GM18909 (cell line): ENCODE measurements around the gene EXOC7.

Experiments
- ATAC-seq: cut with Tn5 transposase; IDR thresholded peaks from one replicate; pipeline ENCODE4 v1.9.1; 2021; ENCODE audit warnings: mild to moderate bottlenecking; ENCODE audit not compliant: unreplicated experiment, poor library complexity

EXOC7 gene, protein sequence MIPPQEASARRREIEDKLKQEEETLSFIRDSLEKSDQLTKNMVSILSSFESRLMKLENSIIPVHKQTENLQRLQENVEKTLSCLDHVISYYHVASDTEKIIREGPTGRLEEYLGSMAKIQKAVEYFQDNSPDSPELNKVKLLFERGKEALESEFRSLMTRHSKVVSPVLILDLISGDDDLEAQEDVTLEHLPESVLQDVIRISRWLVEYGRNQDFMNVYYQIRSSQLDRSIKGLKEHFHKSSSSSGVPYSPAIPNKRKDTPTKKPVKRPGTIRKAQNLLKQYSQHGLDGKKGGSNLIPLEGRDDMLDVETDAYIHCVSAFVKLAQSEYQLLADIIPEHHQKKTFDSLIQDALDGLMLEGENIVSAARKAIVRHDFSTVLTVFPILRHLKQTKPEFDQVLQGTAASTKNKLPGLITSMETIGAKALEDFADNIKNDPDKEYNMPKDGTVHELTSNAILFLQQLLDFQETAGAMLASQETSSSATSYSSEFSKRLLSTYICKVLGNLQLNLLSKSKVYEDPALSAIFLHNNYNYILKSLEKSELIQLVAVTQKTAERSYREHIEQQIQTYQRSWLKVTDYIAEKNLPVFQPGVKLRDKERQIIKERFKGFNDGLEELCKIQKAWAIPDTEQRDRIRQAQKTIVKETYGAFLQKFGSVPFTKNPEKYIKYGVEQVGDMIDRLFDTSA

DNA sequence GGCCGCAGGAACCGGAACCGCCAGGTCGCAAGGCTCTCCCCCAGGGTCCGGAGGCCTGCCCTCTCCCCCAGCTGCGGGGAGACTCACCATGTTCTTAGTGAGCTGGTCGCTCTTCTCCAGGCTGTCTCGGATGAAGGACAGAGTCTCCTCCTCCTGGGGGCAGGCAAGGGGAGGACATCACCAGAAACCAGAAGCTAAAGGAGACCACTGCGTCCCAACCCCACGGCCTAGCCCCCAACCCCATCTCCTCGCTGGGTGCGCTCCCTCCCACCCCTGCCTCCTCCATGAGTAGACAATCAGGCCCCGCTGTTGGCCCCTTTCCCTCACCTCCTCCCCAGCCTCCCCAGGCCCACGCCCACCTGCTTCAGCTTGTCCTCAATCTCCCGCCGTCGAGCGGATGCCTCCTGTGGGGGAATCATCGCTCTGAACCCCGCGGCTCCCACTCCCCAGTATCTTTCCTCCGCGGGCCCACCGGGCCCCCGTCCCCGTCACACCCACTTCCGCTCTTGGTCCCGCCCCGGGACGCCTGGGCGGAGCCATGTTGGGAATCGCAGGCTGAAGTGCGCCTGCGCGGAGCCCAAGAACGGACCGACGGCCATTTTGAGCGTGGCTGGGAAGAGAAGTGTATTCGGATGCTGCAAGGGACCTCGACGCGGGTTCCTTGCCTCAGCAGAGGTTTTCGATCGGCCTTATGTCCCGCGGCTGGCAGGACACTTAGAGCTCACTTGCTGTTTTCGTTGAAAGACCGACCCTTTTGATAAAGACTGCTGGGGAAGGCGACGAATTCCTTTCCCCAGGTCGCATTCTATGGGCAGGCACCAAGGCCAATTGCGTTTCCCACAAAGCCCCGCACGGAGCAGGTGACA lies at the start of gene EXOC7:
Gene EXOC7 (minus strand): TSS at position 514 of the 866 bp plus-strand sequence. CDS start 95 bp downstream, at position 419.
- peak; percentile 89 for ATAC-seq

DNA sequence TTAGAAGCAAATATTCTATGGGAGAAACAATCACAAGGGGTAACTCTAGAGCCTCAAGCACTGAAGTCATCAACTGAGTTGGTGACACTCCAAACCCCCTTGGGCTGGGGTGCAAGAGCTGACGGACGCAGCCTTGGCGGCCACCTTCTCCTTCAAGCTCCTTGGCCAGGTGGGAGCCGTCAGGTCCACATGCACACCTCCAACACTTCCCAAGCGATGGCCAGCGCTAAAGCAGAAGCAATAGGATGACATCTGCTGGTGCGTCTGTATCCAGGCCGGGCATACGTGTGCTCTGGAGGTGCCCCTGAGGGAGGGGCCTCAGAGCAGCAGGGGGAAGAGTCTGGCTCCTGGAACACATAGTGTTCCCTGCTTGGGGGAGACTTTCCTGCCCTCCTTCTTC lies 49.6 kb upstream of the EXOC7 start:
- no peak for ATAC-seq

DNA sequence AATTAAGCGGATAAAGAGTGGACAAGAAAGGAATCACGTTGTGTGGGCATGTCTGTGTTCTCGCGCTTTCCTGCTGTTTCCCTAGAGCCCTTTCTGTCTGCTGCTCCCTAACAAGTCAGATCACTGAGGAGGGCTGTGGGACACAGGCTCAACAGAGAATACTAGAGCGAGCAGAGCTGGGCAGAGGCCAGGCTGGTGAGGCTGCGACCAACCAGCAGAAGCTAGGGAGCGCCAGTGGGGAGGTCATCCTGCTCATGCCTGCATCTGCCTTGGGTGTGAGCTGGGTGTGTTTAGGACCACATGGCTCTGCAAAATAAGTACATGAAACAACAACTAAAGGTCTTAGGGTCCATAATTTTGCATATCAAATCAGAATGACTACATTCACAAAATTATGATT lies 49.0 kb upstream of the EXOC7 start:
- no peak for ATAC-seq

DNA sequence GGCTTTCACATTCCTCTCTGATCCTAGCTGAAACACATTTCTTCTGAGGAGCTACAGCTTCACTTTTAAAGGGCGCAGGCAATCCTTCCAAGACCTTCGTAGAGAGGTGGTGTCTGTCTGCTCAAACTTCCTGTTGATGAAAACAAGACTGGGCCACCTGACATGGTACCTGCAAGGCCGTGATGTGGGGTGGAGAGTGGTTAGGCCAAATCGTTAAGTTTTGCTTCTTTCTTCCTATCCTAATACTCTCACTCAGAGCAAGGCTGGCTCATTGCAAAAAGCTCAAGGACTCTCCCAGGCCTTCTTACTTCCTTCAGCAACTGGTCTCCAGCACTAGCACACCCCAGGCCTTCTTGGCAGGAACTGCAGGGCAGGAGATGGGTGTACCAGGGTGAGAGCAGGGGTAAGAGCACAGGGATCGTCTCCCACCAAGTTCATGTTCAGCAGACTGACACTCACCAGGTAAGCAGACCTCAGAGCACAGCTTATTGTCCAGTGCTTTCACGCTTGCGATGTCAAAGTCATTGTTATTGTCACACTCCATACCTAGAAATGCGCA lies 48.4 kb upstream of the EXOC7 start:
- ATAC-seq = no peak

DNA sequence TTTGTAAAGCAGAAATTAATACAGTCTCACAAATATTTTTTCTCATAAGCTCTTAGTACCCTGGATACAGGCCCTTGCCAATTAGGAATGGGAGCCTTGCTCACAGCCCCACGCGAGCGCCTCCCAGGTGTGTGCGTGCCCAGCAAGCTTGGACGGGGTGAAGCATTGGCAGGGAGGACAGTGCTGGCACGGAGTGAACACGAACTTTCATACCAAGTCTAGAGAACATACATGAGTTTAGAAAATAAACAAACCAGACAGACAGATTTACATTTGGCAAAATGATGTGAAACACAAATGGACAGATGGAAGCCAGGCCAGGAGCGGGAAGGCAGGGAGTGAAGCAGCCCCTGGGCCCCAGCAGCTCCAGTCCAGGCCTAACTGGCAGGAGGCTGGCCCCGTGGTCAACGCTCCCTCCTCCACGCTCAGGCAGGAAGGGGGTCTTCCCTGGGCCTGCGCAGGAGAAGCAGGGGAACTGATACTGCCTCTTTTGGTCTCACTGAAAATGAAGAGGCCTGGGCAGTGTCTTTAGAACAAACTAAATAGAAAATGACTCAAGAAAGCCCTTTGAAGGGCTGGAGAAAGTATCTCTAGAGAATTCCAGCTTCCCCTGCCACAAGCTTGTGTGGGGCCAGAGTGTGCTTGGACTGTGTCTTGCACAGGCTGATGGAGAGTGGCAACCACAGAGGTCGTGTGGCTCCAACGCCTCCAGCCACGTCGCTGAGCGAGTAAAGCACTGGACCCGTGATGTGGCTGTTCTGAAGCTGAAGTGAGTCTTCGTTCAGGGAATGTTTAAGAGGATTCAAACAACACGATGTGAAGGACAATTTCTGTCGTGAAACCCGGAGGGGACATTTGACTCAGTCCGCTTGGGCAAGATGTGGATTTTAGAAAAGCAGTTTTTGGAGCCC lies 47.4 kb upstream of the EXOC7 start:
- no peak for ATAC-seq

DNA sequence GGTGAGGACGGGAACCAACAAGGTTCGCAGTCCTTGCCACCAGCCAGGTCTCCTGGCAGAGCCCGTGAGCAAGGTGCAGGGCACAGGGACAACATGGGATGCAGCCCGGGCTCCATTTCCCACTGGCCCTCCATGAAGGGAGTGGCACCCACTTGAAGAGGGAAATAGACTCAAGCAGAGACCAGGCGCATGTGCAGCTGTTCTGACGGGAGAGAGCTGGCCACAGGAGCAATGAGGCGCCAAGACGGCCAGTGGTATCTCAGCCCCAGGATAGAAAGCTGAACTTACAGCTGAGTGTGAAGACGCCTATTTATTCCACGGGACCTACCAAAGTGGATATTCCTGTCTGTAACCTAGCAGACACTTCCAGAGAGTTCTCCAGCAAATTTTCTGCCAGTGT lies 45.6 kb upstream of the EXOC7 start:
- ATAC-seq = no peak

DNA sequence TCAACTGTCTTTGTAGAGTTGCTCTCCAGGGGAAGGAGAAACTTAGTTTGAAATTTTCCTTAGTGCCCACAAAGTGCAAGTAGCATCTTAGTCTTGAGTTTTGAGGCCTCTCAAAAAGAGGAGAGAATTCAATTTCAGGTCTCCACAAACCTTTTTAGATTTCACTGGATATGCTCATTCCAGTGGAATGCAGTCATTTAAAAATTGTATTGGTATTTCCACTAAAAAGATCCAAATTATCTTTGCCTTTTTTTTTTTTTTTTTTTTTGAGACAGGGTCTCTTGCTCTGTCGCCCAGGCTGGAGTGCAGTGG lies 44.4 kb upstream of the EXOC7 start:
- no peak for ATAC-seq

DNA sequence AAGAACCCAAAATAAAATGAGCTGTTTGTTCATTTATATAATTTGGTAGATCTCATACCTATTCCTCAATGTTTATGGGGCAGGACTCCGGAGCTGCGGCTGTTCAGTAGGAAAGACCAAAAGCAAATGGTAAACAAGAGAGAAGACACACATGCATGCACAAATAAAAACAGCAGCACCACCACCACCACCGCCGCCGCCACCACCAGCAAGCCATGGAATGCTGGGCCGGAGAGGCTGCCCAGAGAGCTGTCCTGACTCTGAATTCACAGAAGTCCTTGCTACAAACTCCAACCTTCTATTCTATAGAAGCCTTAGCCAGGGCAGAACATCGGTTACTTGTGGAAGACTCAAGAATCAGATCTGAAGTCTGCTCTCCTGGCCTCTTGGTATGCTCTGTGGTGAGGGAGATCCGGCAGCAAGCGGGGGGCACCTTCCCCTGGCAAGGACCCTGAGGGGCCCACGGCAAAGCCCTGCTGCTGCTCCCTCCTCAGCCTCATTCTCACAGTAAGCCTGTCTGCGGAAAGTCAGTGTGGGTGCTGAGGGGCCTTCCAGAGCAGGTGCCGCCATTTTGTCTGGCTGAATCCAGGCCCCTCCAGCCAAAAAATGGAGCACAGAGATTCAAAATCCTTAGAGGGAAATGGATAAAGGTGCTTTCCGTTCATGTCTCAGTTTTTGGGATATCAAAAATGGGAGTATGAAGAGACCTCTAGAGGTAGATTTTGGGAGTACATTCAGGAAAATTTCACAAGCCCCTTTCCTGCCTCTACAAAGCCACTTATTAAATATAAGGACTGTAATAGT lies 43.8 kb upstream of the EXOC7 start:
- ATAC-seq = no peak

DNA sequence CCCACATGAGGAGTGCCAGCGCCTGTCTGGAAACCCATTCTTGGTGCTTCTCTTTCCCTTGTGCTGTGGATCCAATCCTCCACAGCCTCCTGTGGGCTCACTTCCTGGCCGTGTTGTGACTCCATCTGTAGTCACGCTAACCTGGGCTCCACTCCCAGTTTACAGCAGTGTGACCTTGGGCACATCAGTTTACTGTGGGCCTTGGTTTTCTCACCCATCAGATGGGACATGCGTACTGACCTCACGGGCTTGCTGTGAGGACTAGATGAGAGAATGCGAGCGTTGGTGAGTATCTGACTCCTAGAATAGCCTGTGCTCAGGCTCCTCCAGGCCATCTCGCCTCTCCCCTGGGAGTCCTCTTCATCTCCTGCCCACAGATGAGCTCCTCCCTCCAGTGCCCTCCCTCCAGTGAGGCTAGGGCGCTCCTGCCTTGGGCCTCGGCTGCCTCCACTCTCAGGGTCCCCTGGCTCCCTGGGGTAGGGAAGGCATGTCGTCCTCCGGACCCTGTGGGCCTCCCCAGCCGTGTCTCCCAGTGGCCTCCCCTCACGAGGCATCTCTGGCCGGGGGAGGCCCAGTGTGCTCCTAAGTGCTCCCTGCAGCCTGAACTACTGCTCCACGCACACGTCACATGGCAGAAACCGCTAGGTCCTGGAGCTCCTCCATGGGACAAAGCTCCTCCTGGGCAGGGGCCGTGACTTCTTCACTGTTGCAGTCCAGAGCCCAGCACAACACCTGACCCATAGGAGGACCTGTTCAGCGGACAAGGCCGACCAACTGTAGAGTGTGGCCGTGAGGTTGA lies 42.7 kb upstream of the EXOC7 start:
- no peak for ATAC-seq

DNA sequence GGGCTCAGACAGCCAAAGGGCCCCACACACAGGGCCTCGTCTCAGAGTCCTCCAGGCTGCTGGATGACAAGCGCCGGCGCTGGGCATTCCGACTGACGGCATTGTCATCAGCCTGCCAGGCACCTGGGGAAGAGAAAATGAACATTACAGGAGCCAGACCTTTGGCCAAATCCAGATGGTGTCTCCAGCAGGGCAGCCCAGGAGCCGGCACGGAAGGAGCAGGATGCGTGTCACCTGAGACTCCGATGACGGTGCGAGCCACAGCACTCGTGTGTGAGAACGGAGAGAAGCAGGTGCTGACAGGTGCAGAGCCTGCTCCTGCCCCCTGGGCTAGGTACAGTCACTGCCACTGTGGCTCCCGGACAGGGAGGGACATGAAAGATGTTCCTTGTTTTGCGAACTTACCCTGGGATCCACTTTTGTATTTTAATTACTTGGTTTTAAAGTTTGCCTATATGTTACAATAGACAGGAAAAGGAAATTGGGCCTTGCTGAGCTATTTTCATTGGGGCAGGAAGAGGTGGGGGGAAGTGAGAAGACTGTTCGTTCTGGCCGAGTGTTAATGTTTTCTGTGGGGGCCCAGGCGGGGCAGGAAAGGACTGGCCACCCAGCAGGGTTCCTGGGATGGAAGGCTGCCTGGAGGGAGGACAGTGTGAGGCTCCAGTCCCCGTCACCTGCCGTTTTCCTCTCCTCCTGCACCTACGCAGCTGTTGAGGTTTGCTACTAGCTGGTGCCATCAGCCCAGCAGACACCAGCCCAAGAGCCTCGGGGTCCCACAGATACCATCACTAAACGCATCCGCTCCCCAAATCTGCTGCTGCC lies 41.9 kb upstream of the EXOC7 start:
- ATAC-seq = no peak

DNA sequence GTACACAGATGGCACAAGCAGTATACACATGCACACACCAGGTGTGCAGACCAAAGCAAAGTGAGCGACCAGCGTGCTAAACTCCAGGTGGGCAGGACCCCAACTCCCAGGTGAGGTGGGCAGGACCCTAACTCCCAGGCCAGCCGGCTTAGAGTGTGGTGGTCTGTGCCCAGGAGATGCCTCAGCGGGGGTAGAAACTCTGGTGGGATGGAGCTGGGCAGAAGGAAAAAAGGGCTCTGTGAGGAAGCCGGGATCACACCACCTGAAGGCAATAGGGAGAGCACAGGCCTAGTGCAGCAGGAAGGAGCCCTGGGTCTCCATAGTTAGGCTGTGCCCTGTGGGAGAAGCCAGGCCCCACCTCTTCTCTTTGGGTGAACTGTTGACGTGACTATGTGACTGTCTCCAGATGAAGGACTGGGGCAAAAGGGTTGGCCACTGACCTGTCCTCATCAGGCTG lies 39.0 kb upstream of the EXOC7 start:
- ATAC-seq = no peak

DNA sequence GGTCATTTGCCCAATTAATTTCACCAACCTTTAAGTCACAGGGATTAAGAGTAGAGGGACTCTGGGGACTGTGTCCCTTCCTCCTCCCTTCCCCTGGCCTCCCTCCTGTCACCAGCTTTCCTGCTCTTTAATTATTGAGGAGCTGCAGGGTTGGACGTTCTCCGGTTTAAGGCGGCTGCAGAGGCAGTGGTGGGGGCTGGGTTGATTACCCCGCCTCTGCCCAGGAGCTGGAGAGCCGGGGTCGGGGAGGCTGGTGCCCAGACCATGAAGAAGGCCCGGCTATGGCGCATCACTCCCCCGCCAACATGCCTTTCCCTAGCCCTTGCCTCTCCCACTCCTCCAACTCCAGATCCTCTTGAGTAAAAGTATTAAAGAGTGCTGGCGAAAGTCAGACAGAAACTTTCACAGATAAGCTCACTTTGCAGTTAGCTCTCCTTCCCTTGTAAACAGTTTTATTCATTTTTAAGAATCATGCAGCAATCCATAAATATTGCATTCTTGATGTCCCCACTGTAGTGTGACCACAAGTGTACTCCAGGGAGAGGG lies 38.5 kb upstream of the EXOC7 start:
- ATAC-seq = no peak

DNA sequence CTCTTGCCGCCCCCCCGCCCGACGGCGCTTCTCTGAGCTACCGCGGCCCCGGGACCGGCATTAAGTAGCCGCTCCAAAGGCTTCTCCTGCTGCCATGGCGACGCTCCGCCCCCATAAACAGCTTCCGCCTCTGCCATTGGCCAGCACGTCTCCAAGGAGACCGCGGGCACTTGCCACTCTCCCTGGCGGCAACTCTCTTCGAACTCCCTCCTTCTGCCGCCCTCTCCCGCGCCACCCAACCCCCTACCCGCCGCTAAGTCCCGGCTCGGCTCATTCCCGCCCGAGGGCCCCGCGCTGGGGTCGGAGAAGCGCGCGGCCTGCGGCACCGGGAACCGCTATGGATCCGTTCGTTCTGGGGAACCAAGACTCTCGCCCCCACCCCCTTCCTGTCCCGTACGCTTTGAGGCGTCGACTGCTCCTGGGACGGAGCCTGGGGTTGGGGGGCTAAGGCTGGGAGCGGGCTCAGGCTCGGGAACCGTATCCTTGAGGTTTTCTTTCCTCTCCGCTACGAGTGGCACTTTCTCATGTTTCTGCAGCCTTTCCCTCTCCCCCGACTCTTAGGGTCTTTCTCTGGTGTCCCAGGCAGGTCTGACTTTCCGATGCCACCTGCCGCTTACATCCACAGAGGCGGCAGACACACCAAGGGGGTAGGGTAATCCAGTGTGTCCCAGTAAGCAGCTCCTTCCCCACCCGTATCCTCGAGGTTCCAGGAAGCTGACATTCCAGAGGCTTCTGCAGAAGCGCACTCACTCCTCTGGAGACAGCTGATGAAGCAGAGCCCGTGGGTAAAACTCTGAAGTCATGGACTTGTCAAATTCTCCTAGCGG lies 37.8 kb upstream of the EXOC7 start, which contains the start of gene FOXJ1:
Gene FOXJ1 (minus strand): TSS at position 34 of the 827 bp plus-strand sequence. CDS start 850 bp downstream, outside the sequence.
- ATAC-seq = peak; percentile 68

DNA sequence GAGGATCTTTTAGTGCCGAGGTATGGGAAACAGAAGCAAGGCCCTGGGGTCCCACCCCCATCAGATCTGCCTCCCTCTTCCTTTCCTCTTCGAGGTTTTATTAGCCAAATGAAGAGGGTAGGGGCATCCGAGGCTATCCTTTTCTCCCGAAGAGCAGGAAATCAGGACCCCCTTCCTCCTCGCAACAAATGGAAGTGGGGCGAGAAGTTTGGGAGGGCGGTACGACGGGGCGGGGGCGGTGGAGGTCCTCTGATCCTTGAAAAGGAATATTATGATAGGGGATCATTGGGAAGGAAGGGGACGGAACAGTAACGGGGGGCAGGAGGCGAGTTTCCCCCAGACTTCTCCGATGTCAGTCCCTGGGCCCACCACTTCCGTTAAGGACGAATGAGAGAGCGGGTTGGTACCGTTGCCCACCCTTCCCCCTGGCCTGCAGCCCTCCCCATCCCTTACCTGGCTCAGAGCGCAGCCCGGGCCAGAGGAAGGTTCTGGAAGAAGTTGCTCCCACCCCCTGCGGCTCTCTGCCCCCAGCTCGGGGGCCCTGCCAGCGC lies 37.1 kb upstream of the EXOC7 start:
- ATAC-seq = no peak

DNA sequence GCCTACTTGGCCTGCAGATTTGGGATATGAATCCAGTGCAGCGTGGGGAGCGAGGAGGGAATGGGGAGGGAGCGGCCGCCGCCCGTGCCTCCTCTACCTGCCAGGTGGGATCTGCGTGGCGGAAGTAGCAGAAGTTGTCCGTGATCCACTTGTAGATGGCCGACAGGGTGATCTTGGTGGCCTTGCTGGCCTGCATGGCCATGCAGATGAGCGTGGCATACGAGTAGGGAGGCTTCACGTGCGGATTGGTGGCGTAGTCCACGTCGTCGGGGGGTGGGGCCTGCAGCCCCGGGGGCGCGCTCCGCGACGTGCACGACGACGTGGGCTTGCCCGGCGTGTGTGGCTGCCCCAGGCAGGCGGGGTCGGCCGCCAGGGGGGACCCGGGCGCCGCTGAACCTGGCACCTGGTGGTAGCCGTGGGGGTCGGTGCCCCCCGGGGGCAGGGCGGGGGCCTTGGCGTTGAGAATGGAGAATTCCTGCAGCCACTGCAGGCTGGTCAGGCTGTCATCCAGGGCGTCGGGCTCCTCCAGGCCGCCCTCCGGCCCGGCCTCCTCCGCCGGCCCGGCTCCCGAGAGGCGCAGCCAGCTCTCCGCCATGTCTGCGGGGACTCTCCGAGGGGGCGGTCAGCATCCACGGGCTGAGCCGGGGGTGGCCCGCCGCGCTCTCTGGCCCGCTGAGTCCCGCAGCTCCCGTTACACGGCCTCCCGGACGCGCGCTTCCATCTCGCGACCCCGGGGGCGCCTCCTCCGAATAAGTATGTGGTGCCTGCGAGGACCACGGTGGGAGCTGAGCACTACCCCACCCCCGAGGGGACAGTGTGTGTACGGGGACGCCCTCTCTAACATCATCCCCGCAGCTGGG lies 36.4 kb upstream of the EXOC7 start:
- no peak for ATAC-seq
